Chondrocyte (in vitro differentiated cells): Measurements from ENCODE around the gene QRICH2. TPM values are rescaled to one million over a fixed set of nuclear protein-coding genes. Genes with fewer than 3 reads are reported as not detected.
"Not testable (repeated sequence)": the region's sequence is repeated elsewhere in the genome, so short reads cannot be mapped to it uniquely, and the experiment has no call there.

ENCODE experiments used
- DNase-seq: peaks from one replicate; pipeline ENCODE4 v3.0.0; 2021; ENCODE audit warnings: mixed read lengths, low spot score
- H3K27ac Mint-ChIP-seq: one replicate; pipeline ENCODE4 v1.8.0; 2021; ENCODE audit warnings: mild to moderate bottlenecking, moderate library complexity, mixed read lengths; ENCODE audit not compliant: unreplicated experiment
- H3K27me3 Mint-ChIP-seq: 2 replicates; pipeline ENCODE4 v1.8.0; 2021; ENCODE audit warnings: low read depth, mixed read lengths
- H3K36me3 Mint-ChIP-seq: 2 replicates; pipeline ENCODE4 v1.8.0; 2021; ENCODE audit warnings: low read depth, mixed read lengths
- H3K4me1 Mint-ChIP-seq: 2 replicates; pipeline ENCODE4 v1.8.0; 2021; ENCODE audit warnings: low read depth, mild to moderate bottlenecking, mixed read lengths
- H3K4me3 Mint-ChIP-seq: one replicate; pipeline ENCODE4 v1.8.0; 2021; ENCODE audit warnings: mild to moderate bottlenecking, moderate library complexity, mixed read lengths; ENCODE audit not compliant: unreplicated experiment
- H3K9me3 Mint-ChIP-seq: 2 replicates; pipeline ENCODE4 v1.8.0; 2021; ENCODE audit warnings: low read depth, mixed read lengths
- total RNA-seq: library from RNA; stranded (reverse); gene quantifications from 3 replicates; pipeline ENCODE4 v1.2.1, GENCODE V29; 2021
- TF ChIP-seq, protein P1 (sequence below): fragments of 200-600 bp; sonication (generic); IDR thresholded peaks from 2 replicates; pipeline ENCODE4 v1.5.0; 2021; ENCODE audit warnings: antibody characterized with exemption, mild to moderate bottlenecking, moderate library complexity

Gene QRICH2
- total RNA-seq, 1 donor from 2014 or later, result 5.2 TPM

DNA sequence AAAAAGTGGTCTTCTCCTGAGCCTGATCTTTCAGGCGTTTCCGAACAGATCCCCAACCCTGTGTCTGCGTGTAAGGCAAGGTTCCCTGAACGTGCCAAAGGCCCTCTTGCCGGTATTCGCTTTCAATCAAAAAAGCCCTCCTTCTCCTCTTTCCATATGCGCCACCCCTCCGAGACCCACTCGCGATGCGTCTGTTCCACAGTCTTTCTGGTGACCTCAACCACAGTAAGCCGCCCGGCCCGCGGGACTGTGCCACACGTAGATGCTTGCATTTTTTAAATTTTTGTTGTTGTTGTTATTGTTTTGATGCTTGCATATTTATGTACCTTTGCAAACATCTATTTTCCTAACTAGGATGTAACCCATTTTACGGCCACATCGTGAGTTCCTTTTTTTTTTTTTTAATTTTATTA, 46.2 kb upstream of the QRICH2 start:
- DNase-seq, result no peak
- TF ChIP-seq, protein P1, sequence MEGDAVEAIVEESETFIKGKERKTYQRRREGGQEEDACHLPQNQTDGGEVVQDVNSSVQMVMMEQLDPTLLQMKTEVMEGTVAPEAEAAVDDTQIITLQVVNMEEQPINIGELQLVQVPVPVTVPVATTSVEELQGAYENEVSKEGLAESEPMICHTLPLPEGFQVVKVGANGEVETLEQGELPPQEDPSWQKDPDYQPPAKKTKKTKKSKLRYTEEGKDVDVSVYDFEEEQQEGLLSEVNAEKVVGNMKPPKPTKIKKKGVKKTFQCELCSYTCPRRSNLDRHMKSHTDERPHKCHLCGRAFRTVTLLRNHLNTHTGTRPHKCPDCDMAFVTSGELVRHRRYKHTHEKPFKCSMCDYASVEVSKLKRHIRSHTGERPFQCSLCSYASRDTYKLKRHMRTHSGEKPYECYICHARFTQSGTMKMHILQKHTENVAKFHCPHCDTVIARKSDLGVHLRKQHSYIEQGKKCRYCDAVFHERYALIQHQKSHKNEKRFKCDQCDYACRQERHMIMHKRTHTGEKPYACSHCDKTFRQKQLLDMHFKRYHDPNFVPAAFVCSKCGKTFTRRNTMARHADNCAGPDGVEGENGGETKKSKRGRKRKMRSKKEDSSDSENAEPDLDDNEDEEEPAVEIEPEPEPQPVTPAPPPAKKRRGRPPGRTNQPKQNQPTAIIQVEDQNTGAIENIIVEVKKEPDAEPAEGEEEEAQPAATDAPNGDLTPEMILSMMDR, result no peak
- H3K9me3 Mint-ChIP-seq, result no peaks in the 10 kb centered on the region
- H3K4me3 Mint-ChIP-seq, result peak overlapping the region; percentile 88
- peak overlapping the region; percentile 96 for H3K27ac Mint-ChIP-seq
- peaks cover 27% of the 10 kb centered on the region for H3K4me1 Mint-ChIP-seq
- H3K36me3 Mint-ChIP-seq, result no peaks in the 10 kb centered on the region
- no peaks in the 10 kb centered on the region for H3K27me3 Mint-ChIP-seq

- TF ChIP-seq, protein P1, result peak; percentile 72
Observed at GRCh38 chr17:76353599-76354316, 45.7 kb upstream of the QRICH2 start, which contains the start of gene PRPSAP1. Gene PRPSAP1, minus strand, starts transcription at chr17:76353916. Its CDS starts 213 bp downstream, at chr17:76353703.

GRCh38 chr17:76353004-76353598, 45.0 kb upstream of the QRICH2 start:
- TF ChIP-seq, protein P1, result no peak
- no peaks in the 10 kb centered on the region for H3K9me3 Mint-ChIP-seq
- H3K27ac Mint-ChIP-seq, result peak overlapping the region; percentile 96
- no peak for DNase-seq
- H3K4me3 Mint-ChIP-seq, result peak overlapping the region; percentile 88
- no peaks in the 10 kb centered on the region for H3K27me3 Mint-ChIP-seq
- H3K36me3 Mint-ChIP-seq, result no peaks in the 10 kb centered on the region
- H3K4me1 Mint-ChIP-seq, result peaks cover 27% of the 10 kb centered on the region

More at GRCh38 chr17:76353599-76354316, 45.7 kb upstream of the QRICH2 start, which contains the start of gene PRPSAP1:
- no peak for DNase-seq
- Mint-ChIP-seq H3K36me3 (no peaks in the 10 kb centered on the region), H3K9me3 (no peaks in the 10 kb centered on the region), H3K27me3 (no peaks in the 10 kb centered on the region), H3K4me3 (peak within 1 kb of the TSS; percentile 88), H3K4me1 (peaks cover 27% of the 10 kb centered on the region), H3K27ac (peak within 1 kb of the TSS; percentile 96)

GRCh38 chr17:76351526-76352071, 43.5 kb upstream of the QRICH2 start:
- no peak for DNase-seq
- Mint-ChIP-seq H3K27ac (peak overlapping the region; percentile 61), H3K4me1 (peaks cover 27% of the 10 kb centered on the region), H3K27me3 (no peaks in the 10 kb centered on the region), H3K4me3 (peak overlapping the region; percentile 88), H3K36me3 (peaks cover 8% of the 10 kb centered on the region), H3K9me3 (no peaks in the 10 kb centered on the region)
- TF ChIP-seq, protein P1, result no peak

DNA sequence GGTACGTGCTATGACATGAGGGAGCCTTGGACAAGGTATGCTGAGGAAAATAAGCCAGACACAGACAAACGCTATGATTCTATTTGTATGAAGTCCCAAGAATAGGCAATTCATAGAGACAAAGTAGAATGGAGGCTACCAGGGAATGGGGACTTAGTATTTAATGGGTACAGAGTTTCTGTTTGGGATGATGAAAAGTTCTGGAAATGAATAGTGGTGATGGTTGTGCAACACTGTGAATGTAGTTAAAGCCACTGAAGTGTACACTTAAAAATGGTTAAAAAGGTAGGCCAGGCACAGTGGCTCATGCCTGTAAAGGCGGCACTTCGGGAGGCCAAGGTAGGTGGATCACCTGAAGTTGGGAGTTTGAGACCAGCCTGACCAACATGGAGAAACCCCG, 42.4 kb upstream of the QRICH2 start:
- H3K27me3 Mint-ChIP-seq, result no peaks in the 10 kb centered on the region
- DNase-seq, result peak; percentile 5
- H3K9me3 Mint-ChIP-seq, result no peaks in the 10 kb centered on the region
- no peak overlapping the region for H3K4me3 Mint-ChIP-seq
- peaks cover 16% of the 10 kb centered on the region for H3K36me3 Mint-ChIP-seq
- H3K27ac Mint-ChIP-seq, result no peak overlapping the region
- TF ChIP-seq, protein P1, result no peak
- H3K4me1 Mint-ChIP-seq, result peaks cover 37% of the 10 kb centered on the region

- H3K27me3 Mint-ChIP-seq, H3K4me3 Mint-ChIP-seq, H3K27ac Mint-ChIP-seq, H3K9me3 Mint-ChIP-seq: not testable (repeated sequence)
- DNase-seq, result peak; percentile 66
- Mint-ChIP-seq H3K36me3 (peaks cover 23% of the 10 kb centered on the region), H3K4me1 (peaks cover 30% of the 10 kb centered on the region)
Observed at GRCh38 chr17:76346936-76347335, 38.9 kb upstream of the QRICH2 start.
